Measurements from ENCODE around the gene LMNA. TPM values are rescaled to one million over a fixed set of nuclear protein-coding genes. Genes with fewer than 3 reads are reported as not detected.
A peak's percentile ranks its signal among the peaks of the same experiment; 100 is the strongest.
"Not testable (repeated sequence)": the region's sequence is repeated elsewhere in the genome, so short reads cannot be mapped to it uniquely, and the experiment has no call there.

The LMNA gene
- total RNA-seq, 2 experiments from 2014 or later, result 435 to 455 TPM

GRCh38 chr1:156120318-156120717 lies 5.8 kb downstream of the LMNA start:
- intact Hi-C loops (cut with DNase I, micrococcal nuclease), result no loop called here
- H3K27me3 ChIP-seq (ENCODE audit: control insufficient read depth in 1 of 2, insufficient read depth in 2 of 2, low read length in 2 of 2), result peaks cover 7 to 8% of the 10 kb centered on the region in 2 experiments
- peak overlapping the region; percentile 51 for H3K27ac Mint-ChIP-seq
- POLR2A ChIA-PET, result interaction anchor here (1.4 kb wide), 1 partner anchor 92 kb away, joined by 3 read pairs; the partner anchor contains the start of gene PMF1
- H3K27ac ChIP-seq (ENCODE audit: low read depth in 1 of 2, low read length in 2 of 2), result no peak overlapping the region
- H3K27me3 Mint-ChIP-seq, result peaks cover 25% of the 10 kb centered on the region
- peak overlapping the region; percentile 25 for H3K4me3 Mint-ChIP-seq
- peaks cover 85% of the 10 kb centered on the region for H3K4me1 ChIP-seq (ENCODE audit: insufficient read depth, low read length)
- TF ChIP-seq CTCF (IDR thresholded peaks at IDR 0.05), result no peak
- no peak overlapping the region for H3K4me3 ChIP-seq (ENCODE audit: low read length)
- H3K9me3 Mint-ChIP-seq, result no peaks in the 10 kb centered on the region
- DNase-seq, result no peak
- H3K4me1 Mint-ChIP-seq (ENCODE audit: low read depth), result peaks cover 49% of the 10 kb centered on the region
- no peaks in the 10 kb centered on the region for H3K36me3 ChIP-seq (ENCODE audit: insufficient read depth, low read length)
- CTCF ChIA-PET, result interaction anchor here (1.2 to 10.7 kb wide), 3 partner anchors 9 to 105 kb away, joined by 3 to 101 read pairs (median 4); no protein-coding TSS in a partner anchor
- peaks cover 6% of the 10 kb centered on the region for H3K36me3 Mint-ChIP-seq (ENCODE audit: low read depth)
- ATAC-seq (ENCODE audit: poor library complexity), result no peak
- H3K9me3 ChIP-seq (ENCODE audit: control insufficient read depth in 1 of 2, insufficient read depth in 1 of 2, low read length in 2 of 2), result peaks cover 0 to 4% of the 10 kb centered on the region in 2 experiments

- H3K36me3 ChIP-seq (ENCODE audit: insufficient read depth, low read length); H3K4me3 ChIP-seq (ENCODE audit: low read length); H3K9me3 Mint-ChIP-seq; H3K4me3 Mint-ChIP-seq; ATAC-seq (ENCODE audit: poor library complexity); H3K27ac ChIP-seq (ENCODE audit: low read depth in 1 of 2, low read length in 2 of 2); H3K27me3 ChIP-seq (ENCODE audit: control insufficient read depth in 1 of 2, insufficient read depth in 2 of 2, low read length in 2 of 2); POLR2A ChIA-PET; DNase-seq; H3K36me3 Mint-ChIP-seq (ENCODE audit: low read depth); H3K9me3 ChIP-seq (ENCODE audit: control insufficient read depth in 1 of 2, insufficient read depth in 1 of 2, low read length in 2 of 2); intact Hi-C loops (cut with DNase I, micrococcal nuclease): not testable (repeated sequence)
- peaks cover 47% of the 10 kb centered on the region for H3K4me1 Mint-ChIP-seq (ENCODE audit: low read depth)
- peaks cover 85% of the 10 kb centered on the region for H3K4me1 ChIP-seq (ENCODE audit: insufficient read depth, low read length)
- peaks cover 19% of the 10 kb centered on the region for H3K27me3 Mint-ChIP-seq
- peak overlapping the region; percentile 51 for H3K27ac Mint-ChIP-seq
- CTCF ChIA-PET, result interaction anchor here (10.7 kb wide), 1 partner anchor 25 kb away, joined by 101 read pairs; no protein-coding TSS in a partner anchor
Observed at GRCh38 chr1:156121005-156121404, 6.5 kb downstream of the LMNA start.

GRCh38 chr1:156121457-156121856 lies 6.9 kb downstream of the LMNA start:
- CTCF ChIA-PET, result interaction anchor here (10.7 kb wide), 1 partner anchor 25 kb away, joined by 101 read pairs; no protein-coding TSS in a partner anchor
- no peak for DNase-seq
- Mint-ChIP-seq H3K27ac (no peak overlapping the region), H3K9me3 (no peaks in the 10 kb centered on the region), H3K4me3 (no peak overlapping the region), H3K27me3 (peaks cover 14% of the 10 kb centered on the region), H3K4me1 (ENCODE audit: low read depth) (peaks cover 47% of the 10 kb centered on the region), H3K36me3 (ENCODE audit: low read depth) (peaks cover 4% of the 10 kb centered on the region)
- Histone ChIP-seq H3K27me3 (ENCODE audit: control insufficient read depth in 1 of 2, insufficient read depth in 2 of 2, low read length in 2 of 2) (no peaks in the 10 kb centered on the region), H3K4me3 (ENCODE audit: low read length) (no peak overlapping the region), H3K27ac (ENCODE audit: low read depth in 1 of 2, low read length in 2 of 2) (no peak overlapping the region), H3K36me3 (ENCODE audit: insufficient read depth, low read length) (no peaks in the 10 kb centered on the region), H3K9me3 (ENCODE audit: control insufficient read depth in 1 of 2, insufficient read depth in 1 of 2, low read length in 2 of 2) (no peaks in the 10 kb centered on the region), H3K4me1 (ENCODE audit: insufficient read depth, low read length) (peaks cover 85% of the 10 kb centered on the region)
- ATAC-seq (ENCODE audit: poor library complexity), result no peak
- no peak for TF ChIP-seq CTCF (IDR thresholded peaks at IDR 0.05)
- intact Hi-C loops (cut with DNase I, micrococcal nuclease), result no loop called here
- POLR2A ChIA-PET, result no interaction called here

- Histone ChIP-seq H3K4me3 (ENCODE audit: low read length) (no peak overlapping the region), H3K4me1 (ENCODE audit: insufficient read depth, low read length) (peaks cover 86% of the 10 kb centered on the region), H3K27ac (ENCODE audit: low read depth in 1 of 2, low read length in 2 of 2) (no peak overlapping the region), H3K36me3 (ENCODE audit: insufficient read depth, low read length) (no peaks in the 10 kb centered on the region), H3K9me3 (ENCODE audit: control insufficient read depth in 1 of 2, insufficient read depth in 1 of 2, low read length in 2 of 2) (no peaks in the 10 kb centered on the region), H3K27me3 (ENCODE audit: control insufficient read depth in 1 of 2, insufficient read depth in 2 of 2, low read length in 2 of 2) (no peaks in the 10 kb centered on the region)
- ChIA-PET CTCF (interaction anchor here (1.0 to 10.7 kb wide), 2 partner anchors 19 to 26 kb away, joined by 4 to 101 read pairs; no protein-coding TSS in a partner anchor), POLR2A (no interaction called here)
- Mint-ChIP-seq H3K9me3 (no peaks in the 10 kb centered on the region), H3K4me1 (ENCODE audit: low read depth) (peaks cover 51% of the 10 kb centered on the region), H3K4me3 (no peak overlapping the region), H3K36me3 (ENCODE audit: low read depth) (peaks cover 4% of the 10 kb centered on the region), H3K27me3 (peaks cover 11% of the 10 kb centered on the region), H3K27ac (peak overlapping the region; percentile 77)
- intact Hi-C loops (cut with DNase I, micrococcal nuclease), result no loop called here
- DNase-seq, result no peak
- no peak for TF ChIP-seq CTCF (IDR thresholded peaks at IDR 0.05)
- ATAC-seq (ENCODE audit: poor library complexity), result no peak
Observed at GRCh38 chr1:156122086-156122485, 7.6 kb downstream of the LMNA start.

Data from CD4-positive, alpha-beta T cell (primary cell).